Endothelial cell of umbilical vein (primary cell): ENCODE data around the gene TTC39A. TPM values are rescaled to one million over a fixed set of nuclear protein-coding genes. Genes with fewer than 3 reads are reported as not detected.
A peak's percentile ranks its signal among the peaks of the same experiment; 100 is the strongest.

Experiments
- BruUV-seq: library from RNA; stranded (reverse); fragments of 400-500 nt; replicated peaks from 2 replicates; lab custom pipeline; 2021; lab: Mats Ljungman, UMichigan
- CTCF ChIA-PET: fragments of 300-600, 350-600 bp; sonication (Branson Sonifier 250); formaldehyde crosslinking; loops from one replicate; lab custom pipeline; 2021; ENCODE audit warnings: antibody characterized with exemption, inconsistent platforms; lab: Charles Lee
- POLR2A ChIA-PET: fragments of 300-600, 350-600 bp; sonication (Branson Sonifier 250); formaldehyde crosslinking; loops from one replicate; lab custom pipeline; 2021; ENCODE audit warnings: antibody characterized with exemption, inconsistent platforms; lab: Charles Lee
- DNase-seq: peaks from one replicate; pipeline ENCODE4 v3.0.0-alpha.2; 2011; ENCODE audit warnings: low read depth, low spot score
- FAIRE-seq: peaks from 2 replicates; lab custom pipeline; 2011; peaks lifted over from hg19 to GRCh38; lab: Jason Lieb, UNC
- H2AFZ ChIP-seq: 2 replicates; pipeline ENCODE4 v1.6.0; 2012; ENCODE audit warnings: low read depth, low read length, control low read depth, inconsistent platforms
- H3K27ac ChIP-seq: 2 replicates; pipeline ENCODE4 v1.5.1; 2011; ENCODE audit warnings: low read depth, mild to moderate bottlenecking, control low read depth, low read length, moderate library complexity; ENCODE audit not compliant: insufficient read depth
- H3K27me3 ChIP-seq, 2 experiments: 2 replicates each; pipeline versions ENCODE4 v1.6.0 to v1.6.1; 2011; ENCODE audit warnings: low read length in 2 of 2, mixed read lengths in 1 of 2; ENCODE audit not compliant: control insufficient read depth in 2 of 2, insufficient read depth in 2 of 2
- H3K36me3 ChIP-seq, 2 experiments: 2 replicates in 1 of 2; 3 replicates in 1 of 2; pipeline ENCODE4 v1.5.1; 2011; ENCODE audit warnings: low read length in 2 of 2, mild to moderate bottlenecking in 1 of 2, moderate library complexity in 1 of 2; ENCODE audit not compliant: control insufficient read depth in 2 of 2, insufficient read depth in 2 of 2; ENCODE audit errors: extremely low read depth in 1 of 2
- H3K4me1 ChIP-seq: 3 replicates; pipeline ENCODE4 v1.5.1; 2011; ENCODE audit warnings: mild to moderate bottlenecking, low read length; ENCODE audit not compliant: control insufficient read depth, insufficient read depth; ENCODE audit errors: extremely low read depth
- H3K4me2 ChIP-seq: 2 replicates; pipeline ENCODE4 v1.6.1; 2011; ENCODE audit warnings: low read length, control low read depth, mixed read lengths; ENCODE audit not compliant: insufficient read depth
- H3K4me3 ChIP-seq, 3 experiments: fragments of 200-600 bp in 1 of 3; sonication (generic), shearing (Covaris generic) in 1 of 3; replicated peaks in 1 of 3; 2 replicates each; pipeline ENCODE4 v1.5.1; 2011 to 2016; ENCODE audit warnings: control low read depth in 3 of 3, low read length in 3 of 3, mild to moderate bottlenecking in 2 of 3, inconsistent platforms in 1 of 3, low read depth in 1 of 3, moderate library complexity in 1 of 3; ENCODE audit not compliant: insufficient read depth in 1 of 3
- H3K79me2 ChIP-seq: 2 replicates; pipeline ENCODE4 v1.6.0; 2012; ENCODE audit warnings: low read length, inconsistent platforms; ENCODE audit not compliant: control insufficient read depth, insufficient read depth
- H3K9ac ChIP-seq: replicated peaks from 2 replicates; pipeline ENCODE3; 2011; ENCODE audit warnings: low read length, control low read depth; ENCODE audit not compliant: insufficient read depth; ENCODE audit errors: extremely low read depth
- H3K9me1 ChIP-seq: replicated peaks from 3 replicates; pipeline ENCODE4 v1.6.0; 2011; ENCODE audit warnings: mild to moderate bottlenecking, low read length; ENCODE audit not compliant: control insufficient read depth, insufficient read depth; ENCODE audit errors: extremely low read depth
- H3K9me3 ChIP-seq: replicated peaks from 2 replicates; pipeline ENCODE4 v1.5.1; 2012; ENCODE audit warnings: low read length, inconsistent platforms; ENCODE audit not compliant: control insufficient read depth, insufficient read depth
- H4K20me1 ChIP-seq: replicated peaks from 2 replicates; pipeline ENCODE3; 2011; ENCODE audit warnings: mild to moderate bottlenecking, low read length; ENCODE audit not compliant: control insufficient read depth, insufficient read depth; ENCODE audit errors: extremely low read depth
- EZH2 ChIP-seq: IDR thresholded peaks from 2 replicates; pipeline ENCODE4 v1.6.1; 2012; ENCODE audit warnings: borderline replicate concordance, low read depth, mild to moderate bottlenecking, moderate library complexity, low read length, inconsistent platforms; ENCODE audit not compliant: severe bottlenecking
- FOS ChIP-seq: IDR thresholded peaks from 2 replicates; pipeline ENCODE4 v1.6.1; 2011; ENCODE audit warnings: mild to moderate bottlenecking, low read length, moderate library complexity, borderline replicate concordance; ENCODE audit not compliant: insufficient read depth
- GATA2 ChIP-seq: IDR thresholded peaks from 2 replicates; pipeline ENCODE4 v1.7.0; 2011; ENCODE audit warnings: low read depth, mild to moderate bottlenecking, moderate library complexity, mixed read lengths, low read length; ENCODE audit not compliant: insufficient read length, insufficient read depth
- JUN ChIP-seq: IDR thresholded peaks from 2 replicates; pipeline ENCODE4 v1.6.1; 2011; ENCODE audit warnings: borderline replicate concordance, low read depth; ENCODE audit not compliant: insufficient read length, insufficient read depth
- MYC ChIP-seq: IDR thresholded peaks from one replicate; pipeline ENCODE4 v1.6.1; 2011; ENCODE audit warnings: mild to moderate bottlenecking, low read depth, low read length
- POLR2A ChIP-seq: IDR thresholded peaks from 2 replicates; pipeline ENCODE4 v1.6.1; 2012; ENCODE audit warnings: low read depth, mild to moderate bottlenecking, control low read depth, low read length
- POLR2AphosphoS5 ChIP-seq: IDR thresholded peaks from 2 replicates; pipeline ENCODE4 v1.6.1; 2012; ENCODE audit warnings: low read depth, mild to moderate bottlenecking, control low read depth, low read length, moderate library complexity; ENCODE audit not compliant: insufficient read depth
- dilution Hi-C: fragments of 300-500 bp; cut with MboI; formaldehyde crosslinking; loops from one replicate; pipeline ENCODE4 v1.15.0; 2019; ENCODE audit warnings: low sequenced_read_pairs; ENCODE audit not compliant: extremely low pct_ligation_motif_present
- intact Hi-C: fragments of 100-400 bp; cut with micrococcal nuclease; formaldehyde crosslinking; loops from one replicate; pipeline ENCODE4 v1.10.0; 2022
- polyA plus RNA-seq, 4 experiments: library from polyadenylated mRNA; depleted of rRNA in 3 of 4; stranded (reverse) in 3 of 4; unstranded in 1 of 4; fragments of >200 nt; gene quantifications; 2 replicates each; pipeline versions ENCODE4 v1.2.1 to v1.2.3, GENCODE V29; 2011 to 2012; ENCODE audit warnings: missing spikeins in 1 of 4
- total RNA-seq: library from RNA; stranded (reverse); gene quantifications from 2 replicates; pipeline ENCODE4 v1.2.3, GENCODE V29; 2021
- TF ChIP-seq, protein P1 (sequence below), 2 donors: IDR thresholded peaks; 1 replicate in 1 of 2; 2 replicates in 1 of 2; pipeline ENCODE4 v1.5.1; 2011; ENCODE audit warnings: low read length in 2 of 2, mild to moderate bottlenecking in 2 of 2, moderate library complexity in 2 of 2, control low read depth in 1 of 2, inconsistent platforms in 1 of 2, low read depth in 1 of 2; ENCODE audit not compliant: insufficient read depth in 1 of 2; ENCODE audit errors: extremely low read depth in 1 of 2
- TF ChIP-seq, protein P2 (sequence below): IDR thresholded peaks from 2 replicates; pipeline ENCODE4 v1.6.1; 2011; ENCODE audit not compliant: insufficient read depth, insufficient read length

Gene TTC39A
- total and polyA plus RNA-seq, 2 donors (not counting 3 experiments of a cell fraction or from before 2014, with no cell fraction given) = 1.1 to 1.7 TPM

DNA sequence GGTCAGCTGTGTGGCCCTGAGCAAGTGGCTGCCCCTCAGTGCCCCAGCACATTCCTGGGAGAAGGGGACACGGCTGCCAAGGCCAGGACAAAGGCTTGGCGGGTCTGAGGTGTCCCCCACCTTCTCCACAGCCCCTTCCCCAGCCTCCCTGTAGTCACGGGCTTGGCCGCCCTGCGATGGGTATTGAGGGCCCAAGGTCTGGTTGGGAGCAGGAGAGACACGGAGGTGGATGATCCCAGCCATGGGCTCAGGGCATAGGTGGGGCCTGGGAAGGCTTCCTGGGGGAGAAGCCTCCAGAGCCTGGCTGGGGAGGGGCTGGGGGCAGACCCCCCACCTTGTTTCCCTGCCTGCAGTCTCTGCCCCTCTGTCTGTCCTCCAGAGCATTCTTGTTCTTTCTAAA is 27.0 kb downstream of the TTC39A start:
- POLR2A ChIA-PET = no interaction called here
- Histone ChIP-seq H2AFZ (peak overlapping the region; percentile 35), H3K9me3 (no peaks in the 10 kb centered on the region), H3K4me1 (peaks cover 19% of the 10 kb centered on the region), H3K79me2 (no peaks in the 10 kb centered on the region), H3K27me3 (no peaks in the 10 kb centered on the region), H3K27ac (peak overlapping the region; percentile 25), H3K36me3 (no peaks in the 10 kb centered on the region), H3K4me3 (no peak overlapping the region), H3K9ac (peak overlapping the region; percentile 25), H3K9me1 (no peaks in the 10 kb centered on the region), H4K20me1 (no peaks in the 10 kb centered on the region), H3K4me2 (peak overlapping the region; percentile 32)
- TF ChIP-seq JUN (no peak), FOS (no peak), GATA2 (no peak), EZH2 (no peak), POLR2A (no peak)
- TF ChIP-seq, protein P1, sequence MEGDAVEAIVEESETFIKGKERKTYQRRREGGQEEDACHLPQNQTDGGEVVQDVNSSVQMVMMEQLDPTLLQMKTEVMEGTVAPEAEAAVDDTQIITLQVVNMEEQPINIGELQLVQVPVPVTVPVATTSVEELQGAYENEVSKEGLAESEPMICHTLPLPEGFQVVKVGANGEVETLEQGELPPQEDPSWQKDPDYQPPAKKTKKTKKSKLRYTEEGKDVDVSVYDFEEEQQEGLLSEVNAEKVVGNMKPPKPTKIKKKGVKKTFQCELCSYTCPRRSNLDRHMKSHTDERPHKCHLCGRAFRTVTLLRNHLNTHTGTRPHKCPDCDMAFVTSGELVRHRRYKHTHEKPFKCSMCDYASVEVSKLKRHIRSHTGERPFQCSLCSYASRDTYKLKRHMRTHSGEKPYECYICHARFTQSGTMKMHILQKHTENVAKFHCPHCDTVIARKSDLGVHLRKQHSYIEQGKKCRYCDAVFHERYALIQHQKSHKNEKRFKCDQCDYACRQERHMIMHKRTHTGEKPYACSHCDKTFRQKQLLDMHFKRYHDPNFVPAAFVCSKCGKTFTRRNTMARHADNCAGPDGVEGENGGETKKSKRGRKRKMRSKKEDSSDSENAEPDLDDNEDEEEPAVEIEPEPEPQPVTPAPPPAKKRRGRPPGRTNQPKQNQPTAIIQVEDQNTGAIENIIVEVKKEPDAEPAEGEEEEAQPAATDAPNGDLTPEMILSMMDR (IDR thresholded peaks at IDR 0.05; ENCODE audit: extremely low read depth in 1 of 2, insufficient read depth in 1 of 2, low read depth in 1 of 2, low read length in 2 of 2) = no peak
- BruUV-seq = no TSS peak
- CTCF ChIA-PET = interaction anchor here (0.8 kb wide), 1 partner anchor 232 kb away, joined by 3 read pairs; no protein-coding TSS in a partner anchor
- DNase-seq (no peak), FAIRE-seq (no peak)
- intact Hi-C loops = no loop called here
- dilution Hi-C loops = no loop called here

DNA sequence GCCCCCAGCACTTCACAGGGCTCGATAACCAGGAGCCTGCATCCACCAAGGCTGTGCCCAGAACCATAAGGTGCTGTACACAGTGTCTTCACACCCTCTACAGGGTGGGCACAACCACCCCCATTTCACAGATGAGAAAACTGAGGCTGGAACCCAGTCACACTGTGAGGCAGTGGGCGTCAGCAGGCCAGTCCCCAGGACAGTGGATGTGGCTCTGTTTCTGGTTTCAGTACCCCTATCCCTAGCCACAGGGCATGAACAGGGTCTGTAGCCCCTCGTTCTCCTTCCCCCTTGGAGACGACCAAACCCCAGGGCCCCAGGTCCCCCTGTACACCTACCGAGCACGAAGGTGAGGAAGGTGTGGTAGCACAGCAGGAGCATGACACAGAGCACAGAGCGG is 27.6 kb downstream of the TTC39A start:
- ChIA-PET CTCF (no interaction called here), POLR2A (no interaction called here)
- Histone ChIP-seq H3K27ac (no peak overlapping the region), H3K9me3 (no peaks in the 10 kb centered on the region), H3K27me3 (no peaks in the 10 kb centered on the region), H3K9ac (no peak overlapping the region), H3K9me1 (no peaks in the 10 kb centered on the region), H3K4me3 (no peak overlapping the region), H3K79me2 (no peaks in the 10 kb centered on the region), H2AFZ (no peak overlapping the region), H3K4me1 (peaks cover 19% of the 10 kb centered on the region), H4K20me1 (no peaks in the 10 kb centered on the region), H3K36me3 (no peaks in the 10 kb centered on the region), H3K4me2 (no peak overlapping the region)
- no TSS peak for BruUV-seq
- dilution Hi-C loops = no loop called here
- no peak for TF ChIP-seq POLR2AphosphoS5
- TF ChIP-seq JUN = no peak
- TF ChIP-seq, protein P2, sequence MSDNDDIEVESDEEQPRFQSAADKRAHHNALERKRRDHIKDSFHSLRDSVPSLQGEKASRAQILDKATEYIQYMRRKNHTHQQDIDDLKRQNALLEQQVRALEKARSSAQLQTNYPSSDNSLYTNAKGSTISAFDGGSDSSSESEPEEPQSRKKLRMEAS = no peak
- TF ChIP-seq POLR2A = no peak
- no peak for TF ChIP-seq MYC
- TF ChIP-seq EZH2 = no peak
- no peak for TF ChIP-seq FOS
- no peak for TF ChIP-seq GATA2
- TF ChIP-seq, protein P1 (IDR thresholded peaks at IDR 0.05; ENCODE audit: extremely low read depth in 1 of 2, insufficient read depth in 1 of 2, low read depth in 1 of 2, low read length in 2 of 2) = no peak
- DNase-seq (no peak), FAIRE-seq (no peak)
- intact Hi-C loops = no loop called here
